Activated CD4-positive, alpha-beta T cell treated with anti-CD3 and anti-CD28 coated beads, Interleukin-2, Interleukin-6, amounts not matched to agents 100 ng/mL and 50 ng/mL, durations not matched to agents 16 hours and 8 hours (primary cell): ENCODE results near the gene CCL4L2.
"Not testable (repeated sequence)": the region's sequence is repeated elsewhere in the genome, so short reads cannot be mapped to it uniquely, and the experiment has no call there.

ENCODE experiments used
- DNase-seq: peaks from one replicate; pipeline ENCODE4 v3.0.0-alpha.2; 2020

CCL4L2 gene

GRCh38 chr17:36210439-36211211 is at the start of gene CCL4L2:
CCL4L2 (plus strand) TSS chr17:36211063.
- not testable (repeated sequence) for DNase-seq

- DNase-seq, result not testable (repeated sequence)
Measured at GRCh38 chr17:36168836-36169235, 42.0 kb upstream of the CCL4L2 start.

GRCh38 chr17:36176536-36176935 is 34.3 kb upstream of the CCL4L2 start, which contains the start of gene TBC1D3B:
TBC1D3B (minus strand) TSS chr17:36176636; CDS start chr17:36175050, 1,586 bp downstream.
- not testable (repeated sequence) for DNase-seq

- not testable (repeated sequence) for DNase-seq
Measured at GRCh38 chr17:36181446-36182175, 29.3 kb upstream of the CCL4L2 start.

- DNase-seq, result no peak
Measured at GRCh38 chr17:36182176-36183000, 28.5 kb upstream of the CCL4L2 start.

GRCh38 chr17:36183001-36183971 is 27.6 kb upstream of the CCL4L2 start:
- DNase-seq, result no peak

- no peak for DNase-seq
Measured at GRCh38 chr17:36184023-36184765, 26.7 kb upstream of the CCL4L2 start.

GRCh38 chr17:36185416-36185815 is 25.4 kb upstream of the CCL4L2 start:
- DNase-seq, result no peak

GRCh38 chr17:36186810-36187763 is 23.8 kb upstream of the CCL4L2 start:
- not testable (repeated sequence) for DNase-seq

- DNase-seq, result not testable (repeated sequence)
Measured at GRCh38 chr17:36187943-36188665, 22.8 kb upstream of the CCL4L2 start.

GRCh38 chr17:36188891-36189306 is 22.0 kb upstream of the CCL4L2 start:
- peak; percentile 74 for DNase-seq

GRCh38 chr17:36189993-36190392 is 20.9 kb upstream of the CCL4L2 start:
- not testable (repeated sequence) for DNase-seq

- not testable (repeated sequence) for DNase-seq
Measured at GRCh38 chr17:36190549-36191330, 20.1 kb upstream of the CCL4L2 start.

GRCh38 chr17:36193216-36193775 is 17.6 kb upstream of the CCL4L2 start:
- no peak for DNase-seq

GRCh38 chr17:36194147-36194831 is 16.6 kb upstream of the CCL4L2 start:
- DNase-seq, result not testable (repeated sequence)

- DNase-seq, result not testable (repeated sequence)
Measured at GRCh38 chr17:36194832-36195433, 15.9 kb upstream of the CCL4L2 start.
